ENCODE data around the gene C11orf21. TPM values are rescaled to one million over a fixed set of nuclear protein-coding genes. Genes with fewer than 3 reads are reported as not detected.
A peak's percentile ranks its signal among the peaks of the same experiment; 100 is the strongest.

C11orf21 gene
- total RNA-seq, 1 experiment from 2014 or later: 8.4 TPM

DNA sequence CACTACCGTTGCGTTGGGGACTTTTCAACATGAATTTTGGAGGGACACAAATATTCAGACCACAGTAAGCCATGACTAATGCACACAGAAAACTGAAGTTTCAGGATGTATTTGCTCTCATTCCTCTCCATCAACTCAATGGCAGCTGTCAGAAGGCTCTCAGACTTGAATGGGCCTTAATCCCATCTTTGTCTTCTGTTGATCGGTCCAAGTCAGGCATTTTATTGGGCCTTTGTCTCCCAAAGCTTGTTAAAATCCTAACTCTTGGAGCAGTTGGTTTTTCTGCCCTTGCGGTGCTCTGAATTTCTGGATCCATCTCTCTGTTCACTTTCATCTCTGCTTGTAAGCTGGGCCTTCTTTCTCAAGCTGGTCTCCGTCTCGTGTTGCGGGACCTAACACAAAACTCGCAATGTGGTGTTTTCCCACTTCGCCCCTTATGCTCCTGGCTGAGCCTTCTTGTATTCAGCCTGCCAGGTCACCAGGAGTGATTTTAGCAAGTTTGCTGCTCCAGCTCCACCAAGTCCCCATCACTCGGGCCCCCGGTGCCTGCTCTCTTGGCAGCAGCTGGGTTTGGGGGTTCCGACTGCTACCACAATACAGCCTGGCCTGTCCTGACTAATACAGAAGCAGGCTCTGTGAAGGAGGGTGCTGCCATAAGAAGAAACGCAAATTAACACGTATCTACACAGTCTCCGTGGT lies 27.1 kb upstream of the C11orf21 start:
- Histone ChIP-seq H3K9me3 (peaks cover 2% of the 10 kb centered on the region), H3K36me3 (no peaks in the 10 kb centered on the region), H3K27me3 (no peaks in the 10 kb centered on the region), H3K4me3 (no peak overlapping the region)
- no peak for DNase-seq

DNA sequence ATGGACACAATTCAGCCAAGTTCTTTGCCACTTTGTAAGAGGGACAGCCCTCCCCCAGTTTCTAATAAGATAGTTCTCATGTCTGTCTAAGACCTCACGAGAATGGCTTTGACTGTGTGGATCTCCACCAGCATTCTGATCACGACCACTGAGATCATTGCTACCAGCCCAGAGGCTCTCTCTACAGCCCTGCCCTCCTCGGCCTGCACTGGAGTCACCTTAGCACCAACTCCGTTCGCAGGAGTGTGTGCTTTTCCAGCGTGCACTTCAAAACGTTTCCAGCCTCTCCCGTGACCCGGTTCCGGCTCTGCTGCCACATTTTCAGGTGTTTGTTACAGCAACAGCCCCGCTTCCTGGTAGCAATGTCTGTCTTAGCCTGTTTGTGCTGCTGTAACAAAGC lies 26.3 kb upstream of the C11orf21 start:
- DNase-seq: no peak
- no peak overlapping the region for H3K4me3 ChIP-seq
- no peaks in the 10 kb centered on the region for H3K27me3 ChIP-seq
- peaks cover 2% of the 10 kb centered on the region for H3K9me3 ChIP-seq
- H3K36me3 ChIP-seq: no peaks in the 10 kb centered on the region

DNA sequence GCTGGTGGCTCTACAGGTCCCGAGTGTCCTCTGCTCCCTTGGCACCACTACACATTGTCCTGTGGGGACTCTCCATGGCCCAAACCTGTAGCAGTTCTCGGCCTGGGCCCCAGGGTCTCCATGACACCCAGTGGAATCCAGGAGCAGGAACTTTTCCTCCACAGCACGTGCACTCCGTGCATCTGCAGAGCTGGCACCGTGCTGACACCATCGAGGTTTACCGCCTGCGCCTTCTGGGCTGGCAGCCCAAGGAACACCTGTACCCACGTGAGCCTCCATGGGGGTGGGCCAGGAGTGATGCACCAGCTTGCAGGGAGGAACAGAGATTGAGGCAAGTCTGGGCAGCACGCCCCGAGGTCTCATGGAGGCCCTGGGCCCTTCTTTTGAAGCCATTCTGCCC lies 25.3 kb upstream of the C11orf21 start:
- Histone ChIP-seq H3K9me3 (peaks cover 6% of the 10 kb centered on the region), H3K27me3 (no peaks in the 10 kb centered on the region), H3K4me3 (no peak overlapping the region), H3K36me3 (no peaks in the 10 kb centered on the region)
- no peak for DNase-seq

DNA sequence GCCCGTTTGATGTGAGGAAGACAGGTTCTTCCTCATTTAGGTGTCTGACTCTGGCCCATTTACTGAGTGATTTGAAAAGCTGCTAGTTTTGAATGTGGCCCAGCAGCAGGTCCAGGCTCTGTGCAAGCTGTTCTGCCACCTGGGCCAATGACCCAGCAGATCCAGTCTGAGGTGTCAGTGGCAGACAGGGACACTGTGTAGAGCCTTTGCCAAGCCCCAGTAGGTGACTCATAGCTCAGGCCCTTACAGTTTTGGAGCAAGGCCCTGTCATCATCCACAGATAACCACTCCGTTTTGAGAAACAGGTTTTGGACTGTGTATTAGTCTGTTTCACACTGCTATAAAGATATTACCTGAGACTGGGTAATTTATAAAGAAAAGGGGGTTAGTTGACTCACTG lies 24.0 kb upstream of the C11orf21 start:
- Histone ChIP-seq H3K4me3 (no peak overlapping the region), H3K9me3 (peaks cover 4% of the 10 kb centered on the region; the same call in 1 of the 2 replicates), H3K27me3 (no peaks in the 10 kb centered on the region), H3K36me3 (no peaks in the 10 kb centered on the region)
- DNase-seq: peak; percentile 43

DNA sequence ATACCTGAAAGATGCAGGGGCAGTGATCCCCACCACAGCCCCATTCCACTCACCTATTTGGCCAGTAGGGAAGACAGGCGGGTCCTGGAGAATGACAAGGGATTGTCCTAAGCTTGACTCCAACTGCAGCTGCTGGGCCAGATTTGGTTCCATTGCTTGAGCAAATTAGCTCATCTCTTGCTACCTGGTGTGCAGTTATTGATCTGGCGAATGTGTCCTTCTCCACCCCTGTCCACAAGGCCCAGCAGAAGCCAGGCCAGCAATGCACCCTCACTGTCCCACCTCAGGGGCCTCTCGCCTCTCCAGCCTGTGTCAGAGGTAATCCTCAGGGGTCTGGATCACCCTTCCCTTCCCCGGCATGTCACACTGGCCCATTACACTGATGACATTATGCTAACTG lies 23.4 kb upstream of the C11orf21 start:
- no peak for DNase-seq
- no peaks in the 10 kb centered on the region for H3K36me3 ChIP-seq
- H3K9me3 ChIP-seq: peaks cover 4% of the 10 kb centered on the region; the same call in 1 of the 2 replicates
- H3K27me3 ChIP-seq: no peaks in the 10 kb centered on the region
- H3K4me3 ChIP-seq: no peak overlapping the region

DNA sequence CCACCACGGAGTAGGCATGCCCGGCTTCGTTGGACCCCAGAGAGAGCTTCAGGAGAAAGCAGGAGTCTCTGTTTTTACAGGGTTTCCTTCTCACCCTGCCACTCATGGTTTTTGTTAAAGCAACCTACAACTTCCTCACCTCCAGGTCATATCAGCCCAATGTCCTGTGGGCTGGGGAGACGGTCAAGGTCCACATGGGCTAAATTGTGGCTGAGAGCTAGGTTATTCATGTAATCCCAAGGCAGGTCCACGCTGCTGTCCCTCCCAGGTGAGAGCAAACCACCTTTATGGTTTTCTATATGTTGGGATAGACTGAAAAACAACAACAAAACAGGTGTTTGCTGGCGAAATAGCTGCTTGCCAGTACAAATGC lies 19.6 kb upstream of the C11orf21 start:
- DNase-seq: no peak
- no peak overlapping the region for H3K4me3 ChIP-seq
- H3K27me3 ChIP-seq: no peaks in the 10 kb centered on the region
- H3K36me3 ChIP-seq: no peaks in the 10 kb centered on the region
- peaks cover 4% of the 10 kb centered on the region; the same call in 1 of the 2 replicates for H3K9me3 ChIP-seq

DNA sequence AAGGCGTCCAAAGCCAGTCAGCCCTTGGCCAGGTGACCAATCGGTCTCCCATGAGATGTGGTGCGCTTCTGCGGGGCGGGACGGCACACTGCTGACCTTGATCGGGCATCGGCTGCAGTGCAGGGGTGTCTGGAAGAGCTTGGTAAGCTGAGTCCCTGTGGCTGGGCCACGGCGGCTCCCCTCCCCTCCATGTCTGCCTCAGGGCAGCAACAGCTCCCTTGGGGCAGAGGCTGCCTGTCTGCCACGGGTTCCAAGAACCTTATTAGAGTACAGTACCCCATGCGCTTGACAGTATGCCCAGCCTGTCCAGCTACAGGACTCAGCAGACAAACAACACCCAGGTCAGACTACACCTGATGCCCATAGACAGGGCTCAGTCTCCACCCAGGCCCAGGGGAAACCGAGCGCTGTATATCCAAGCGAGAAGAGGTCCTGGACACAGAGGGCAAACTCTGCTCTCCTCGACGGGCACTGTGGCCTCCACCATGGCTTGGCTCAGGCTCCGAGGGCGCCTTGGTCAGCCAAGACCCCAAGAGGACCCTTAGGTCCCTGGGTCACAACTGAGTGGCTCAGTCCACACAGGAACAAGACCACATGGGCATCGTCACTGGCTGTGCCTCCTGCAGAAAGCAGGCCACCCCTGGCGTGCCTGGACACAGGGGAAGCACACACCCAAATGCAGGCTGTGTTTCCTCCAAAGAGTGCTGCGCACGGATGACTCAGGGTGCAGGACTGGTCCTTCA lies 19.0 kb upstream of the C11orf21 start:
- Histone ChIP-seq H3K27me3 (no peaks in the 10 kb centered on the region), H3K36me3 (no peaks in the 10 kb centered on the region), H3K4me3 (no peak overlapping the region), H3K9me3 (peaks cover 4% of the 10 kb centered on the region; the same call in 1 of the 2 replicates)
- DNase-seq: no peak

DNA sequence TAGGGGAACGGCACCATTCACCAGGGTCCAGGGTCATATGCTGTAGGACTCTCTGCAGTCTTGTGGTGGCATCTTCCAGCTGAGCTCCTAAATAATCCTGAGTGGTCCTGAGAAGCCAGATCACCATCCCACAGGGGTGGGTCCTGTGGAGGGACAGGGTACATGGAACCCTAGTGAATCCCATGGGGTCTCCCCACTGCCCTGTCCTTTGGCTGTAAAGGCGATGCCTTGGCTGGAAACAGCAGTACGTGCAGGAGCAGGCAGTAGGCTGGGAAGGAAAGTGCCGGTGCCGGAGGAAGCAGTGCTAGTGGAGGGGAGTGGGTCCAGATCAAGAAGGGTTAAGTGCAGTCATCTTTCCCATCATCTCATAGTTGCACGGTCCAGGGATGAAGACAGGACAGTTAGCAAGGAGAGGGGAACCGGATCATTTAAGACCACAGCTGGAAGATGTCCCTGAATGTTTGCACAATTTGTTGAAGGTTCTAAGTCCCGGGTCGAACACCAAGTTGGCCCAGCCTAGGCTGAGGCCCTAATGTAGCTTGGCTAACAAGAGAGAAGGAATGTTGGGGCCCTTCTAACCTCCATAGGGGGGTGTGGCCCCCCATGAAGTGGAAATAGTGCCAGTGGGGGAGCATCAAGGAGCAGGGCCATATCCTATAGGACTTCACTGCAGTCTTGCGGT lies 18.2 kb upstream of the C11orf21 start:
- DNase-seq: no peak
- Histone ChIP-seq H3K27me3 (no peaks in the 10 kb centered on the region), H3K4me3 (no peak overlapping the region), H3K9me3 (peaks cover 4% of the 10 kb centered on the region; the same call in 1 of the 2 replicates), H3K36me3 (no peaks in the 10 kb centered on the region)

DNA sequence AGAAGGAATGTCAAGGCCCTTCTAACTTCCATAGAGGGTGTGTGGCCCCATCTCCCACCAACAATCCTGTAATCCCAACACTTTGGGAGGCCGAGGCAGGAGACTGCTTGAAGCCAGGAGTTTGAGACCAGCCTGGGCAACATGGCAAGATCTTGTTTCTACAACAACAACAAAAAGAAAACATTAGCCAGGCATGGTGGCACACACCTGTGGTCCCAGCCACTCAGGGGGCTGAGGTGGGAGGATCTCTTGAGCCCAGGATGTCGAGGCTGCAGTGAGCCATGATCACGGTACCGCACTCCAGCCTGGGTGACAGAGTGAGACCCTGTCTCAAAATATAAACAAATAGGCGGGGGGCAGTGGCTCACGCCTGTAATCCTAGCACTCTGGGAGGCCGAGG lies 17.0 kb upstream of the C11orf21 start:
- Histone ChIP-seq H3K9me3 (peaks cover 4% of the 10 kb centered on the region; the same call in 1 of the 2 replicates), H3K27me3 (no peaks in the 10 kb centered on the region), H3K36me3 (no peaks in the 10 kb centered on the region), H3K4me3 (no peak overlapping the region)
- DNase-seq: no peak

DNA sequence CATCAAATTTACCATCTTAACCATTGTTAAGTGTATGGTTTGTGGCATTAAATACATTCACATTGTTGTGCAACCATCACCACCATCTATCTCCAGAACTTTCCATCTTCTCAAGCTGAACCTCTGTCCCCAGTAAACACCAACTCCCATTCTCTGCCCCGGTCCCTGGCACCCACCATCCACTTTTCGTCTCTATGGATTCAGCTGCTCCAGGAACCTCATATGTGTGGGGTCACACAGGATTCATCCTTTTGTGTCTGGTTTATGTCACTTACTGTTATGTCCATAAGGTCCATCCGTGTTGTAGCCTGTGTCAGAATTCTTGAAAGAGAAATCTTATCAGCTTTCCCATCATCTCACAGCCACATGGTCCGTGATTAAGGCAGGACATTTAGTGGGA lies 16.4 kb upstream of the C11orf21 start:
- no peak overlapping the region for H3K4me3 ChIP-seq
- H3K27me3 ChIP-seq: no peaks in the 10 kb centered on the region
- H3K36me3 ChIP-seq: no peaks in the 10 kb centered on the region
- DNase-seq: no peak
- peaks cover 4% of the 10 kb centered on the region; the same call in 1 of the 2 replicates for H3K9me3 ChIP-seq

DNA sequence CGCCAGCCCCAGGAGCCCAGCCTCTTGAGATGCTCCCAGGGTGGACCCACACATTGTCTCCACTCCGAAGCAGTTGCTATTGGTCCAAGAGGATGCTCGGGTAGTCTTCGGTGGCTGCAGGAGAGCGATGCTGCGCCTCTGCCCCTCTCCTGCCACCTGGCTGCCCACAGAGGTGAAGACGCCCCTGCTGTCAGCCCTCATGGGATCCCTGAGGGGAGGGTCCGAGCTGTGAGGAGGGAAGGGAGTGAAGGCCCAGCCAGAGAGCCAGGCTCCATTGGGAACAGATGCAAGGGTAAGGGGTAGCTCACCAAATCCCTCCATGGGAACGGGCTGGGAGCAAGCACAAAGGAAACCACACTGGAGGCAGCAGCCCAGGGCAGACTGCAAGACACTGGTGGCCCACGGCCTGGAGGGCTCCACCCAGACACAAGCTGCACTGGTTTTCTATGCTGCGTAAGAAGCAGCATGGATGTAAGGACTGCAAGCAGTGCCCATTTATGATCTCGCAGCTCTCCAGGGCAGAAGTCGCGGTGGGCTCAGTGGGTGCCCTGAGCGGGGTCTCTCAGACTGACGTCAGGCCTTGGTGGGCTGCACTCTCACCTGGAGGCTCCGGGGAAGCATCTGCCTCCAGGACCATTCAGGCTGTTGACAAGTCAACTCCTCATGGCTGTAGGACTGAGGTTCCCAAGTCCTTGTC lies 15.8 kb upstream of the C11orf21 start:
- no peaks in the 10 kb centered on the region for H3K27me3 ChIP-seq
- no peak for DNase-seq
- no peaks in the 10 kb centered on the region for H3K36me3 ChIP-seq
- H3K9me3 ChIP-seq: peaks cover 2% of the 10 kb centered on the region; the same call in 1 of the 2 replicates
- no peak overlapping the region for H3K4me3 ChIP-seq

DNA sequence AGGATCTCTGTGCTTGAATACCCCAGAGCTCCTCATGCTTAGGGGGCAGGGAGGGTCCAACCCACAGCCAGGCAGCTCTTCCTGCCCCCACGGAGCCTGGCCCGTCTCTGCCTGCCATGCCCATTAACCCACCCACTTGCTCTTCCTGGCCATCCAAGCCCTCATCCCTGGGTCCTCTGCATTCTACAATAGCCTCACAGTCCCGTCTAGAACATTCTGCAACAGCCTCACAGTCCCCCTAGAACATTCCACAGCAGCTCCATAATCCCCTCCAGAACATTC lies 15.2 kb upstream of the C11orf21 start:
- no peak for DNase-seq

DNA sequence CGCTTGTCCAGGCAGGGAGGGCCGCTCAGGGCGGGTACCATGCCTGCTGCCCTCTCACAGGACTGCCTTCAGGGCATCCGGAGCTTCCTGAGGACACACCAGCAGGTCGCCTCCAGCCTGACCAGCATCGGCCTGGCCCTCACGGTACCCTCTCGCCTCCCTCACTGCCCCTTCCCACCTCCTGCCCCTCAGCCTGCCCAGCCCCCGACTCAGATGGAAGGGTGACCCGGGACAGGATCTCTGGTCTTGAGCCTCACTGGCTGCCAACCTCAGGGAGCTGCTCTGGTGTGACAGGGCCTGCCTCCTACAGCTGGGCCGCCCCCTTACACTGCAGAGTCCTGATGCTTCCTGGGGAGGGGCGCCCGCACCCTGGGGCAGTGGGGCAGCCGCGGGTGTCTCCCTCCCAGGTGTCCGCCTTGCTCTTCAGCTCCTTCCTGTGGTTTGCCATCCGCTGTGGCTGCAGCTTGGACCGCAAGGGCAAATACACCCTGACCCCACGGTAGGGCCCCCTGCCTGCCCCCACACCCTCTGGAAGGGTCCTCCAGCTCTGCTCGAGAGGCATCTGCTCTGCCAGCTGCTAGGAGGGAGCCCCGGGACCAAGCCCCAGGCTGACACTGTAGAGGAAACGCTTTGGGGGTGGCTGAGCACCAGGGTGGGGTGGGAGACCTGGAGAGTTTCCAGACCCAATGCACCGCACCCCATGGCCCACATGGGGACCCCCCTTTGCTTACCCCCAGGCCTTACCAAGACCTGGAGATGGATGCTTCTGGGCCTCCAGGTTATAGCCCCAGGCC lies 14.6 kb upstream of the C11orf21 start:
- DNase-seq: no peak
- Histone ChIP-seq H3K4me3 (no peak overlapping the region), H3K27me3 (no peaks in the 10 kb centered on the region), H3K36me3 (no peaks in the 10 kb centered on the region), H3K9me3 (no peaks in the 10 kb centered on the region)

More for the DNA sequence above, 15.2 kb upstream of the C11orf21 start:
- Histone ChIP-seq H3K36me3 (no peaks in the 10 kb centered on the region), H3K4me3 (no peak overlapping the region), H3K9me3 (no peaks in the 10 kb centered on the region; the same call in 1 of the 2 replicates), H3K27me3 (no peaks in the 10 kb centered on the region)

DNA sequence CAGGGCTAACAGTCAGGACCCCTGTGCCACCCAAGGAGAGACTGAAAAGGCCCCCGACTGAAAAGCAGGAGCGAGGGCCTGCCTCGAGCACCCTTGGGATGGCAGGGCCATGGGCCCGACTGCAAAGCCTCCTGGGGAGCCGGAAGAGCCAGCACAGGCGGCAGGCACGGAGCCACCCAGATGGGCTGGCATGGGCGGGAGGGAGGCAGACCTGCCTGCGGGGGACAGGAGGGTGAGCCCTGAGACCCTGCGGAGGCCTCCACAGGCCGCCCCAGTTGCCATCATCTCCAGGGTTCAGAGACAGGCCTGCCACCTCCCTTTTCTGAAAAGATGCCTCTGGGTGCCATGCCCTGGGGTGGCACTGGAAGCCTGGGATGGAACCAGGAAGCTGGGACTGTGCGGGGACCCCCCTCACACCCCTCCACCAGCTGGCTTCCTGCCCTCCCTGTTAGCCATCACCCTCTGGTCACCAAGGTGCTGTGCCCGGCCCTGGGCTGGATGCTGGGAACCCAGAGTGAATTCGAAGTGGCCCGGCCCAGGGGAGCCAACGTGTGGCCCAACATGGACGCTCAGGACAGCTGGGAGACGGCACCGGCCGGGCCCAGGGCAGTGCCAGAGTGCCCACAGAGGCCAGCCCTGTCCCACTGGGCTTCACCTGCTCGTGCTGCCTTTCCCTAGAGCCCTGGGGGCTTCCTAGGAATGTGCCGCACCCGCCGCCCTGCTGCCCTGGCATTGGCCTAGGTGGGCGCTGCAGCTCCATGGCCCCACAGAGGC lies 13.9 kb upstream of the C11orf21 start:
- H3K27me3 ChIP-seq: no peaks in the 10 kb centered on the region
- H3K36me3 ChIP-seq: no peaks in the 10 kb centered on the region
- no peaks in the 10 kb centered on the region for H3K9me3 ChIP-seq
- H3K4me3 ChIP-seq: no peak overlapping the region
- no peak for DNase-seq

DNA sequence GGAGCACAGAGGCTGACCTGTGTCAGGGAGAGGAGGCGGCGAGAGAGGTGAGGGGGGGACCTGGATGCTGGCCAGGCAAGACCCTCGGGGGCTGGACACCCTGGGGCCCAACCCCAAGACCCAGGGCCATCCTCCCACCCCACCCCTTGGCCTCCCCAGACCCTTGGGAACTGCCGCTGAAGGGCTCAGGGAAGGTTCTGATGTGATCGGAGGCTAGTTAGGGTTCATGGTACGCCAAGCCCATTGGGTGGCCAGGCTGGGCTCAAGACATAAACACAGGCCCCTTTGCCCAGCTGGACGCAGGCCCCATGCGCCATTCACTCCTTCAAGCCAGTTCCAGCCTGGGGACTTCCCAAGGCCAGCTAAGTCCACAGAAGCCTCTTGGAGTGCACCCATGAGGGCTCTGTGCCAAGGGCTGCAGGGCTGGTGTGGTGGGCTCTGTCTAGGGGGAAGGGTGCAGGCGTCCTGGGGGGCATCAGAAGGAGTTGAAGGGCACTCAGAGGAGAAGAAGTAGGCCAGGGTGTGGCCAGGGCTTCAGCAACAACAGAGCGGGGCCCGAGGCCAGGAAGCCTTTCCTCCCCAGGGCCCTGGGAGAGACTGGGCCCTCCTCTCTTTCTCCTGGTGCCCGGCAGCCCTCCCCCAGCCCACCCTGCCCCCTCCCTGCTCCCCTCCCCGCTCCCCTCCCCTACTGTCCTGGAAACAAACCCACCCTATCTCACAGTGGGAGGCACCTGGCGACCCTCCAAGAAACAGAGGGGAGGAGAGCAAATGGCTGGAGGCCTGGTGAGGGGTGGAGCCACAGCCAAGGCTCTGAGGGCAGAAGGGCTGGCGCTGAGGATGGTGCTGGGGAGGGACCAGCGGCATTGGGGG lies 13.0 kb upstream of the C11orf21 start:
- H3K9me3 ChIP-seq: no peaks in the 10 kb centered on the region
- DNase-seq: peak; percentile 96

More for the DNA sequence above, 13.0 kb upstream of the C11orf21 start:
- Histone ChIP-seq H3K36me3 (no peaks in the 10 kb centered on the region), H3K27me3 (no peaks in the 10 kb centered on the region), H3K4me3 (no peak overlapping the region)

Data from MG63 (cell line).